ENCODE data around the gene SRP19.
"Not testable (repeated sequence)": the region's sequence is repeated elsewhere in the genome, so short reads cannot be mapped to it uniquely, and the experiment has no call there.

GRCh38 chr5:112904996-112905395, 43.9 kb downstream of the SRP19 start:
- not testable (repeated sequence) for TF ChIP-seq EZH2 (IDR thresholded peaks at IDR 0.05; ENCODE audit: insufficient read depth, poor library complexity, severe bottlenecking); EZH2phosphoT487 (IDR thresholded peaks at IDR 0.05; ENCODE audit: insufficient read depth, low read depth)
